Measurements from ENCODE around the gene HDAC4. TPM values are rescaled to one million over a fixed set of nuclear protein-coding genes. Genes with fewer than 3 reads are reported as not detected.

HDAC4 gene
- total RNA-seq, 1 experiment from 2014 or later: 44.4 TPM

- TF ChIP-seq, protein P1, sequence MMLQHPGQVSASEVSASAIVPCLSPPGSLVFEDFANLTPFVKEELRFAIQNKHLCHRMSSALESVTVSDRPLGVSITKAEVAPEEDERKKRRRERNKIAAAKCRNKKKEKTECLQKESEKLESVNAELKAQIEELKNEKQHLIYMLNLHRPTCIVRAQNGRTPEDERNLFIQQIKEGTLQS (CRISPR knock-in tag; conservative IDR thresholded peaks at IDR 0.05): no peak
- no peak for TF ChIP-seq ZBTB21 (CRISPR knock-in tag; IDR thresholded peaks at IDR 0.05; ENCODE audit: borderline replicate concordance)
- TF ChIP-seq CREM (CRISPR knock-in tag; IDR thresholded peaks at IDR 0.05): no peak
- TF ChIP-seq HMGXB4 (CRISPR knock-in tag; IDR thresholded peaks at IDR 0.05): no peak
- no peak for TF ChIP-seq OVOL2 (CRISPR knock-in tag; IDR thresholded peaks at IDR 0.05; ENCODE audit: borderline replicate concordance)
These were observed 31.4 kb upstream of the HDAC4 start (continued) for GRCh38 chr2:239432174-239432573.

DNA sequence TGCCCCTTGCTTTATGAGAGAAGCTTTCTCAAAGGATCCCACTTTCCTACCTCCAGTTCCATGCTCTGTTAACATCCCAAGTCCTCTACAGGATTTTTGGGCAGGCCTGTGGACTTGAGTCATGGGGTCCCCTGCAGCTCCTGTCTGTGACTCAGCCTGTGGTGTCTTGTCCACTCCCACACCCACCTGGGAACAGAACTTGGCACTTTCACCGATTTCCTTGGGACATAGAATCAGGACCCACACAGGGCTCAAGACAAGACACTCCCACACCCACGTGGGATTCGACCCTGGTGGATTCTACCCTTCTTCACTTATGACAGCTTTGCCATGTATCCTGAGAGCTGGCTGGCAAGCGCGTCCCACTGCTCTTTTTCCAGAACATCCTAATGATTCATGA is 30.7 kb upstream of the HDAC4 start:
- Mint-ChIP-seq H3K4me3 (no peak overlapping the region), H3K27ac (no peak overlapping the region), H3K9me3 (peaks cover 15% of the 10 kb centered on the region), H3K4me1 (no peaks in the 10 kb centered on the region), H3K27me3 (ENCODE audit: low read depth) (no peaks in the 10 kb centered on the region; the same call in 1 of the 2 replicates), H3K36me3 (0 out of 2 replicates have a peak, but pooled peaks cover 3% of the 10 kb centered on the region)
- ChIA-PET POLR2A (no interaction called here), CTCF (no interaction called here)
- DNase-seq (ENCODE audit: low spot score): no peak
- ATAC-seq: no peak
- TF ChIP-seq, protein P2, sequence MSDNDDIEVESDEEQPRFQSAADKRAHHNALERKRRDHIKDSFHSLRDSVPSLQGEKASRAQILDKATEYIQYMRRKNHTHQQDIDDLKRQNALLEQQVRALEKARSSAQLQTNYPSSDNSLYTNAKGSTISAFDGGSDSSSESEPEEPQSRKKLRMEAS (CRISPR knock-in tag; IDR thresholded peaks at IDR 0.05): no peak
- TF ChIP-seq PRDM15 (CRISPR knock-in tag; IDR thresholded peaks at IDR 0.05) (no peak), ZNF138 (CRISPR knock-in tag; conservative IDR thresholded peaks at IDR 0.05) (no peak)

GRCh38 chr2:239429473-239430350 is 28.9 kb upstream of the HDAC4 start:
- DNase-seq (ENCODE audit: low spot score) (no peak), ATAC-seq (no peak)
- H3K9me3 Mint-ChIP-seq: peaks cover 12% of the 10 kb centered on the region
- TF ChIP-seq, protein P3, sequence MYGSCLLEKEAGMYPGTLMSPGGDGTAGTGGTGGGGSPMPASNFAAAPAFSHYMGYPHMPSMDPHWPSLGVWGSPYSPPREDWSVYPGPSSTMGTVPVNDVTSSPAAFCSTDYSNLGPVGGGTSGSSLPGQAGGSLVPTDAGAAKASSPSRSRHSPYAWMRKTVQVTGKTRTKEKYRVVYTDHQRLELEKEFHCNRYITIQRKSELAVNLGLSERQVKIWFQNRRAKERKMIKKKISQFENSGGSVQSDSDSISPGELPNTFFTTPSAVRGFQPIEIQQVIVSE (CRISPR knock-in tag; IDR thresholded peaks at IDR 0.05; ENCODE audit: borderline replicate concordance): no peak
- TF ChIP-seq NR2C2 (CRISPR knock-in tag; IDR thresholded peaks at IDR 0.05): no peak
- TF ChIP-seq SMAD4 (CRISPR knock-in tag; IDR thresholded peaks at IDR 0.05): no peak
- TF ChIP-seq ATF2 (CRISPR knock-in tag; IDR thresholded peaks at IDR 0.05; ENCODE audit: borderline replicate concordance, low read depth): no peak
- TF ChIP-seq, protein P4, sequence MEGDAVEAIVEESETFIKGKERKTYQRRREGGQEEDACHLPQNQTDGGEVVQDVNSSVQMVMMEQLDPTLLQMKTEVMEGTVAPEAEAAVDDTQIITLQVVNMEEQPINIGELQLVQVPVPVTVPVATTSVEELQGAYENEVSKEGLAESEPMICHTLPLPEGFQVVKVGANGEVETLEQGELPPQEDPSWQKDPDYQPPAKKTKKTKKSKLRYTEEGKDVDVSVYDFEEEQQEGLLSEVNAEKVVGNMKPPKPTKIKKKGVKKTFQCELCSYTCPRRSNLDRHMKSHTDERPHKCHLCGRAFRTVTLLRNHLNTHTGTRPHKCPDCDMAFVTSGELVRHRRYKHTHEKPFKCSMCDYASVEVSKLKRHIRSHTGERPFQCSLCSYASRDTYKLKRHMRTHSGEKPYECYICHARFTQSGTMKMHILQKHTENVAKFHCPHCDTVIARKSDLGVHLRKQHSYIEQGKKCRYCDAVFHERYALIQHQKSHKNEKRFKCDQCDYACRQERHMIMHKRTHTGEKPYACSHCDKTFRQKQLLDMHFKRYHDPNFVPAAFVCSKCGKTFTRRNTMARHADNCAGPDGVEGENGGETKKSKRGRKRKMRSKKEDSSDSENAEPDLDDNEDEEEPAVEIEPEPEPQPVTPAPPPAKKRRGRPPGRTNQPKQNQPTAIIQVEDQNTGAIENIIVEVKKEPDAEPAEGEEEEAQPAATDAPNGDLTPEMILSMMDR (IDR thresholded peaks at IDR 0.05): no peak
- ChIA-PET POLR2A (no interaction called here), CTCF (no interaction called here)
- no peak overlapping the region for H3K27ac Mint-ChIP-seq
- no peak overlapping the region for H3K4me3 Mint-ChIP-seq
- H3K27me3 Mint-ChIP-seq (ENCODE audit: low read depth): no peaks in the 10 kb centered on the region; the same call in 1 of the 2 replicates
- H3K36me3 Mint-ChIP-seq: 0 out of 2 replicates have a peak, but pooled peaks cover 3% of the 10 kb centered on the region
- no peaks in the 10 kb centered on the region for H3K4me1 Mint-ChIP-seq

All from WTC11 (cell line).